ENCODE results near the gene ZNF664. TPM values are rescaled to one million over a fixed set of nuclear protein-coding genes. Genes with fewer than 3 reads are reported as not detected.

ZNF664 gene
- total and polyA plus RNA-seq, 2 of the 8 experiments (the other 6 are each of a cell fraction or from before 2014, with no cell fraction given): 22.8 to 51.4 TPM

DNA sequence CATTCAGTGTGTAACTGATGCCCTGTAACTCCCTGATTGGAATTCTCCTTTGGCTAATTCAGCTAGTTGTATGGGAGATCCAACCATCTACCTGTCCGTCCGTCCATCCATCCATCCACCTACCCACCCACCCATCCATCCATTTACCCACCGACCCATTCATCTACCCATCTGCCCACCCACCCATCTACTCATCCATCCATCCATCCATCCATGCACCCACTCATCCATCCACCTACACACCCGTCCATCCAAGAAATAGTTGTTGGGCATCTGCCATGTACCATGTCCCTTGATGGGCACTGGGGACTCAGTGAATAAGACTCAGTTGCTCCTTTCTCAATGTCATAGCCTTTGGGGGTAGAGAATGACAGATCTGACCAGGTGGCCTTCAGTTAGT is 48.5 kb upstream of the ZNF664 start:
- no peaks in the 10 kb centered on the region for H4K20me1 ChIP-seq (replicated peaks in 1 of 2; ENCODE audit: control insufficient read depth in 1 of 2, insufficient read depth in 2 of 2, low read length in 2 of 2)
- H2BK12ac ChIP-seq (ENCODE audit: low read depth, low read length): no peak overlapping the region
- H3K27me3 ChIP-seq (replicated peaks in 1 of 4; ENCODE audit: control insufficient read depth in 3 of 4, extremely low read depth in 1 of 4, insufficient read depth in 3 of 4, low read length in 3 of 4): no peaks in the 10 kb centered on the region; a peak in 1 of 7 replicates
- no peak overlapping the region for H3K4me2 ChIP-seq (ENCODE audit: insufficient read depth in 1 of 2, low read depth in 2 of 2, low read length in 2 of 2)
- H3K79me2 ChIP-seq (ENCODE audit: control insufficient read depth in 1 of 2, insufficient read depth in 2 of 2, low read length in 2 of 2): no peaks in the 10 kb centered on the region
- H2BK20ac ChIP-seq (ENCODE audit: low read length): no peak overlapping the region
- WGBS, 2 experiments (ENCODE audit: extremely low coverage in 1 of 2, insufficient coverage in 1 of 2, insufficient read length in 1 of 2, insufficient replicate concordance in 2 of 2, low coverage in 1 of 2, low lambda C conversion rate in 2 of 2, missing lambda C conversion rate in 1 of 2): 92% methylated on average over 2 of the region's 4 CpGs; no CpG with 5 or more reads in 1 of the 2 experiments
- no peak overlapping the region for H3K23ac ChIP-seq (ENCODE audit: insufficient read length)
- no peak for DNase-seq (ENCODE audit: low read depth in 1 of 2, low spot score in 2 of 2)
- H3K4ac ChIP-seq (replicated peaks; ENCODE audit: insufficient read length, low read depth, low read length): no peak overlapping the region
- no peak overlapping the region for H4K91ac ChIP-seq (replicated peaks; ENCODE audit: insufficient read length, low read length)
- ChIA-PET POLR2A (ENCODE audit: partially characterized antibody) (no interaction called here), CTCF (ENCODE audit: partially characterized antibody) (interaction anchor here (4.0 kb wide), 1 partner anchor 16 kb away, joined by 27 read pairs; no protein-coding TSS in a partner anchor)
- no peak overlapping the region for H2BK120ac ChIP-seq (replicated peaks; ENCODE audit: low read depth, low read length)
- H3K14ac ChIP-seq (ENCODE audit: insufficient read length): no peak overlapping the region
- H2BK5ac ChIP-seq (ENCODE audit: low read depth, low read length): no peak overlapping the region
- H3K9ac ChIP-seq (replicated peaks in 1 of 4; ENCODE audit: extremely low read depth in 1 of 4, low read depth in 3 of 4, low read length in 3 of 4): no peak overlapping the region
- no peak overlapping the region for H3K56ac ChIP-seq (replicated peaks; ENCODE audit: insufficient read length, low read depth, low read length)
- H2BK15ac ChIP-seq (ENCODE audit: low read length): no peak overlapping the region
- no peak for FAIRE-seq
- no peak overlapping the region for H2AK5ac ChIP-seq (ENCODE audit: low read depth, low read length)
- no peak overlapping the region for H3K4me3 ChIP-seq (ENCODE audit: extremely low read depth in 1 of 4, insufficient read depth in 2 of 4, low read depth in 3 of 4, low read length in 4 of 4)
- no peak overlapping the region for H3K18ac ChIP-seq (ENCODE audit: extremely low read depth, low read length)
- no peaks in the 10 kb centered on the region; the same call in 1 of the 2 replicates for H3K23me2 ChIP-seq (ENCODE audit: low read depth, low read length)
- H4K8ac ChIP-seq (ENCODE audit: extremely low read depth, insufficient read depth, low read length): no peak overlapping the region
- H2AFZ ChIP-seq (ENCODE audit: low read length): no peak overlapping the region
- TF ChIP-seq, protein P1, sequence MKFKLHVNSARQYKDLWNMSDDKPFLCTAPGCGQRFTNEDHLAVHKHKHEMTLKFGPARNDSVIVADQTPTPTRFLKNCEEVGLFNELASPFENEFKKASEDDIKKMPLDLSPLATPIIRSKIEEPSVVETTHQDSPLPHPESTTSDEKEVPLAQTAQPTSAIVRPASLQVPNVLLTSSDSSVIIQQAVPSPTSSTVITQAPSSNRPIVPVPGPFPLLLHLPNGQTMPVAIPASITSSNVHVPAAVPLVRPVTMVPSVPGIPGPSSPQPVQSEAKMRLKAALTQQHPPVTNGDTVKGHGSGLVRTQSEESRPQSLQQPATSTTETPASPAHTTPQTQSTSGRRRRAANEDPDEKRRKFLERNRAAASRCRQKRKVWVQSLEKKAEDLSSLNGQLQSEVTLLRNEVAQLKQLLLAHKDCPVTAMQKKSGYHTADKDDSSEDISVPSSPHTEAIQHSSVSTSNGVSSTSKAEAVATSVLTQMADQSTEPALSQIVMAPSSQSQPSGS (IDR thresholded peaks at IDR 0.05; ENCODE audit: low read length): no peak
- TF ChIP-seq CBX8 (IDR thresholded peaks at IDR 0.05; ENCODE audit: borderline replicate concordance, low read depth, low read length): no peak
- no peak for TF ChIP-seq SAP30 (IDR thresholded peaks at IDR 0.05; ENCODE audit: insufficient read depth, insufficient replicate concordance, low read length)
- no peak for TF ChIP-seq YY1 (IDR thresholded peaks at IDR 0.05; ENCODE audit: low read depth, low read length)
- TF ChIP-seq E2F6 (IDR thresholded peaks at IDR 0.05): no peak
- TF ChIP-seq POU5F1 (IDR thresholded peaks at IDR 0.05; ENCODE audit: low read depth, low read length): no peak
- no peak for TF ChIP-seq ATF3 (IDR thresholded peaks at IDR 0.05; ENCODE audit: insufficient read depth, low read depth, low read length)
- TF ChIP-seq ZNF274 (IDR thresholded peaks at IDR 0.05; ENCODE audit: borderline replicate concordance, extremely low read depth, low read length): no peak
- TF ChIP-seq SIX5 (IDR thresholded peaks at IDR 0.05; ENCODE audit: low read depth, low read length): no peak
- no peak for TF ChIP-seq GTF2F1 (IDR thresholded peaks at IDR 0.05; ENCODE audit: borderline replicate concordance, low read depth, low read length)
- no peaks in the 10 kb centered on the region for H3K9me3 ChIP-seq (ENCODE audit: insufficient read depth in 2 of 2, low read depth in 1 of 2, low read length in 1 of 2)
- H3K79me1 ChIP-seq (ENCODE audit: low read depth, low read length): no peaks in the 10 kb centered on the region
- no peaks in the 10 kb centered on the region for H3K4me1 ChIP-seq (replicated peaks in 1 of 4; ENCODE audit: control insufficient read depth in 3 of 4, insufficient read depth in 4 of 4, low read length in 3 of 4)
- no peaks in the 10 kb centered on the region for H3K36me3 ChIP-seq (ENCODE audit: control insufficient read depth in 2 of 4, insufficient read depth in 4 of 4, low read length in 3 of 4)
- H4K5ac ChIP-seq (ENCODE audit: insufficient read length, low read depth, low read length): no peak overlapping the region
- H3K27ac ChIP-seq (ENCODE audit: low read depth, low read length): no peak overlapping the region
